NCI-H1930 (cell line): ENCODE results near the gene TMEM164.
A peak's percentile ranks its signal among the peaks of the same experiment; 100 is the strongest.
"Not testable (repeated sequence)": the region's sequence is repeated elsewhere in the genome, so short reads cannot be mapped to it uniquely, and the experiment has no call there.

Experiments used
- DNase-seq, 2 experiments: peaks; one replicate each; lab custom pipeline; 2025; lab: John Stamatoyannopoulos, UW

TMEM164 gene

DNA sequence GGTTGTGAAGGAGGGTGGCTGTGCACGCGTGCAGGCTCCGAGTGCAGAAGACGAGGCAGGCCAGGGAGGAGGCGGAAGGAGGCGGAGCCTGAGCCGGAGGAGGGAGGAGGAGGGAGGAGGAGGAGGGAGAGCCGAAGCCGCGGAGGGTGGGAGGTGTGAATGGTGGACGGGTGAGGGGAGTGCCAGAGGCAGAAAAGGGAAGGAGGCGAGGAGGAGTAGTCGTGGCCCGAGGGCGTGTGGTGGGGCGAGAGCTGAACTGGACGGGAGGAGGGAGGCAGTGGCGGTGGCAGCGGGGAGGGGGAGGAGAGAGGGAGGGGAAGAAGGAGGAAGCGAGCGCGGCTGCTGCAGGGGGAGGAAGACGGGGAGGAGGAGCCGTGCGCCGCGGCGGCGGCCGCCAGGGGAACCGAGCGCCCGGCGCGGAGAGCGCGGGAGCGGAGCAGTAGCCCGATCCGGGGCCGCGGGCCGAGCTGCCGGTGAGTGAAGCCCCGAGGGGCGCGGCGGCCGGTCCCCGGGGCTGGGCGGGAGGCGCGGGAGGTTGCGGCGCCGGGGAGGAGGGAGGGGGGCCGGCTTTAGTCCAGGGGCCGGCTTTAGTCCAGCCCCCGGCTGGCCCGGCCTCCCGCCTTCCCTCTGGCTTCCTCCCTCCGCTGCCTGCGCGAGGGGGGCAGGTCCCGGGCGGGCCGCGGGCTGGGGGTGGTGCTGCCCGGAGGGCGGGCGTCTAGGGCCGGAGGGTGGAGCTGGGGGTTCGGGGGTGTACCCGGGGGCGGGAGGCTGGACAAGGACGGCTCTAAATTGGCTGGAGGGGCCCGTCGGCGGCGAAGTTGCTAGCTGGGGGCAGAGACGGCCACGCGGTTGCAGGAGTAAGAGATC is at the start of gene TMEM164:
TSS of gene TMEM164 (plus strand) at position 815 of the 867 bp plus-strand sequence. CDS start 661 bp downstream, outside the sequence.
- peak; percentile 51 to 54 for DNase-seq

DNA sequence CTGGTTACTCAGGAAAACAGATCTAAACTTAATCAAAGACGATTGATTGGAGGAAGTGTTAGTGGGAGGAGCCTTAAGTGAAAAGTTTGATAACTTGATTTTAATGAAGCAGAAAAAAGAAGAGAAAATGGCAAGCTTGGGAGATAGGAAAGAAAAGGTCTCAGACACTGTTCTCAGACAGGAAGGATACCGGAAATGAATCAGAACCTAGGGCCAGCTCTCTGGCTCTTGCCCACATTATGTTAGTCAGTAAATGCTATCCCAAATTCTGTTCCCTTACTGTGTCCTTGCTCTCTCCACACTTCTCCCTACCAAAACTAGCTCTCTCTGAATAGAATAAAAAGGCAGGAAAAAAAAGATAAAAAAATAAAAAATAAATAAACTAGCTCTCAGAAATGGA is 48.6 kb upstream of the TMEM164 start:
- DNase-seq, result no peak

DNA sequence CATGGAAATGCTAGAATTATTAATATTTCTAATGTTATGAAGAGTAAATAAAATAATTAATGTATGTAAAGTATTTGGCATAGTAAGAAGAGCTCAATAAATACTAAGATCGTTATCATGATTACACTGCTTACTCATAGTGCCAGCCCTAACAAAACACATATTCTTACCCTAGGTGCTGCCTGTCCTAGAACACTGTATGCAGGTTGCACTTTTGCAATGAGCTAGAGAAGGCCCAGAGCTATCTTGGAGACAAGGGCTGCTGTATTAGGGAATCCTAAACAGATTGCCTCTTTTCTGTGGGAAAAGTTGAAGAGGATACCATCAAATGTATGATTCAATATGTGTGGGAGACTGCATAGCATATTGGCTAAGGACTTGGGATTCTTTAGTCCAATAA is 48.0 kb upstream of the TMEM164 start:
- no peak for DNase-seq

DNA sequence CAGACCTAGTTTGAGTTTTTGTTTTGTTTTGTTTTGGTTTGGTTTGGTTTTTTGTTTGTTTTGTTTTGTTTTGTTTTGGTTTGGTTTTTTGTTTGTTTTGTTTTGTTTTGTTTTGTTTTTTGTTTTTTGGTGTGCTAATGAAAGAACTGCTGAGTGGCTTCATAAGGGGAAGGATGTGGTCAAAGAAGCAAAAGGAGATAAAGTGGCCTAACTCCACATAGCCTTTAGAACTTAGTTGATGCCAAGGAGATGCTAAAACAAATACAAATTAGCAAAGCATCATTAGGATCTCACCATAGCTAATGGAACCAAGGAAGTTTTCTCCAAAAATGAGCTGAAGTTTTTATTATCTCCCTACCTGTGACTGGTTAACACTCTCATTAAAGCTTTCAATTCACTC is 44.6 kb upstream of the TMEM164 start:
- no peak for DNase-seq

DNA sequence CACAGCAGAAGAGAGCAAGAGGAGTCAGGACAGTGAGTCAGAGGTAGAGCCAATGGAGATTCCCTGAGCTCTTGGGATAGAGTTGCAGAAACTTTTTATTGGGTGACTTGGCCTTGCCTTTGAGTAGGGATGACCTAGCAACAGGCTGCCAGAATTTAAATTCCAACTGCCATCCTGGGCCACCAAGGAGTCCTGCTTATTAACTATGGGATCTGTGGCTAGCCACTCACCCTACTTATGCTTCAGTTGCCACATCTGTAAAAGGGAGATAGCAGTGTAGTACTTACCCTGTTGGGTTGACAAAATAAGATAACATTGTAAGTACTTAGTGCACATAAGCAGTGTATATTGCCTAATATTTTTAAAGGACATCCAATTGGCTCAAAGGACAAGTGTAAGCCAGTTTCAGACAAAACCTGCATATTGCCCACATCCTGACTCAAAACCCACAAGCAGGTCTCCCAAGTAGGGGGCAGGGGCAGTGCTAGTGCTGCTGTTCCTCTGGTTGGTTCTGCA is 43.5 kb upstream of the TMEM164 start:
- no peak for DNase-seq

DNA sequence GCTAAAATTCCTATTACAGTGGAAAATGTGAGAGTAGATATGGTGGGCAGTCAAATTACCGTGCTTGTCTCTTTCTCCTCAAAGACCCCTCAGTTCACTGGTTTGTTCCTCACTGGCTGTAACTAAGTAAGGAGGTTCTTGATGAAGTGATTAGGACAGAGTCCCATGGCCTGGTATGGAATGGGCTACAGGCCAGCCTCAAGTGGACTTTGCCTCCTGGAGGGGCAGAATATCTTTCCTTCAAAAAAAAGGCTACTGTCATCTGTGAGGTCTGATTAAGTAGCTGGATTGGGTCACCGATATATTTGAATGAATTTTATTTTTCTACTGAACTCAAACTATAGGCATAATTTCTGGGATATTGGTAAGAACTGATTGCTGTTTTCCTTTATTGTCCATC is 38.5 kb upstream of the TMEM164 start:
- DNase-seq, result no peak

DNA sequence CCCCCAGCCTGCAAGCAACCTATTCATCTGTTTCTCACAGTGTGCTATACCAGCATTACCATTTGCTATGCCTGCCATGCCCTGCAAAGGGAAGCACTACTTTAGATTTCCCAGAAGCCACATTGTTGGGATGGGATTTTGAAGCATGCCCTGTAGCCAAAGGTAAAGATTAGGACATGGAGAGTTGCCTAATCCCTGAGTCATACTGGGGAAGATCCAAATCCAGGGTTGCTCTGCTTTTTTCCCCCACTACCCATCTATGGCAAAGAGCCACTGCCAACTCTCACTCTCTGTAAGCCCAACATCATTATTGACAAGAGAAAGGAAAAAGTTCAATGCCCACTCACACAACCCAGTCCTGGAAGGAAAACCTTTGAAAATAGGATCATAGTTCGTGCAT is 36.7 kb upstream of the TMEM164 start:
- DNase-seq, result no peak

DNA sequence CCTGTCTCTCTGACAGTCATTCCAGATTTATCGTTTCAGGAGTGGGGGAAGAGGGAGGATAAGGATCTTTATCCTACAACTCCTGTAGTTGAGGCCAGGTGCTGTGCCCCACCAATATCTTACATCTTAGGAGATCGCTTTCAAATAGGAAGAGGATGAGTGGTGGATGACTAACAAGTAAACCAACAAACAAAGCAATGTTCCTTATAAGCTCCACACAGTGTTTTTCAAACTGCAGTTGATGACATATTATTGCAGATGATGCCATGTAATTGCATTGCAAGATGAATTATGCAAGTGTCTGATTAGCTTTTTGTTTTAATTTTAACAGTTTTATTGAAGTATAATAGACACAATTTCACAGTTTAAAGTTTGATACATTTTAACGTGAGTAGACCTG is 35.8 kb upstream of the TMEM164 start:
- no peak for DNase-seq

DNA sequence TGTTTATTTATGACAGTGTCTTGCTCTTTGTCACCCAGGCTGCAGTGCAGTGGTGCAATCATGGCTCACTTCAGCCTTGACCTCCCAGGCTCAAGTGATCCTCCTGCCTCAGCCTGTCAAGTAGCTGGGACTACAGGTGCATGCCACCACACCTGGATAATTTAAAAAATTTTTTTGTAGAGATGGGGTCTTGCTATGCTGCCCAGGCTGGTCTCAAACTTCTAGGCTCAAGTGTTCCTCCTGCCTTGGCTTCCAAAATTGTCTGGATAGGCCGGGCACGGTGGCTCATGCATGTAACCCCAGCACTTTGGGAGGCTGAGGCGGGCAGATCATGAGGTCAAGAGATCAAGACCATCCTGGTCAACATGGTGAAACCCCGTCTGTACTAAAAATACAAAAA is 32.1 kb upstream of the TMEM164 start:
- not testable (repeated sequence) for DNase-seq

DNA sequence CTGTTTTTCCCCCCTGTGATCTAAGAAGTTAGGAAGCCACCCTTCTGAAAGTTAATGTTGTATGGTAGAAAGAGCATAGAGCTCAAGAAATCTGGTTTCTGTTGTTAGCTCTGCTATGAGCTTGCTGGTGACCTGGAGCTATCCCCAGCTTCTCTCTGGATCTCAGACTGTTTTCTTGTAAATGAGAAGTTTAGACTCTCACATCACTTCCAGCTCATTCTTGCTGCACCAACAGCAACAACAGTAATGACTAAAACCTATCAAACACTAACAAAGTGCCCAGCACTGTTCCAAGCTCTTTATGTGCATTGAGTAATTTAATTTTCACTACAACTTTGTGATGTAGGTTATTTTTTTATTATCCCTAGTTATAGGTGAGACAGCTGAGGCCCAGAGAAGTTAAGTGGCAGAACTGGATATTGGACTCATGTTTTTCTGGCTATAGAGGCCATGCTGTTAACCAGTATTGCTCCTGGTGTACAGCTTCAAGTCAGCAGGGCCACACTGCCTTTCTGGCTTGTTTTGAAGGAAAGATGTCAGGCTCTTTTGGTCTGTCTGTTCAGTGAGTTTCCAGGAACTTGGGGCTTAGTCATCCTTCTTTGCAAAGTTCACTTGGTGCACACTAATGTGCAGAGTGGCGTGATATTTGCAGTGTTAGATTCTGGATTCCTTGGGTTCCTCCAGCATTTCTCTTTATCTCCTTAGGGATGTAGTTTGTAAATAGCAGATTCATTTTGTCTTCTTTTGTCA is 27.8 kb upstream of the TMEM164 start:
- no peak for DNase-seq

DNA sequence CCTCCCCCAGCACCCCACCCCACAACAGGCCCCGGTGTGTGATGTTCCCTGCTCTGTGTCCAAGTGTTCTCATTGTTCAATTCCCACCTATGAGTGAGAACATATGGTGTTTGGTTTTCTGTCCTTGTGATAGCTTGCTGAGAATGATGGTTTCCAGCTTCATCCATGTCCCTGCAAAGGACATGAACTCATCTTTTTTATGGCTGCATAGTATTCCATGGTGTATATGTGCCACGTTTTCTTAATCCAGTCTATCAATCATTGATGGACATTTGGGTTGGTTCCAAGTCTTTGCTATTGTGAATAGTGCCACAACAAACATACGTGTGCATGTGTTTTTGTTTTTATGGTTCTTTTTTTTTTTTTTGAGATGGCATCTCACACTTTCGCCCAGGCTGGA is 17.7 kb upstream of the TMEM164 start:
- not testable (repeated sequence) for DNase-seq

DNA sequence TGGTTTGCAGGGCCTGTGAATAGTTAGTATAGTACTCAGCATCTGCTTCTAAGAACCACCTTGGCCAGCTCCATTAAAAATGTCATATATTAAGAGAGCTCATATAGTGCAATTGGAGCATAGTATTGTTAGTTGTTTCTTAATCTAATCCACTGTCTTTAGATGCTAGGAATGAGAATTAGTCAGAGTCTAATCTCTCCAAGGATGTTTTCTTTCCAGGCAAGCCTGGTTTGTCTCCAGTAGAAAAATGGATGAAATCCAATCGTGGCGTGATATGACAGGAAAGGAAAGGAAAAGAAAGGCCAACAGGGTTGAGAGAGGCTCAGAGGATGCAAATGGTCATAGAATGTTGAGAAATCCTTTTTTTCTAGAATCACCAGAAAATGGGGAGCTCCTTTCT is 15.0 kb upstream of the TMEM164 start:
- no peak for DNase-seq

DNA sequence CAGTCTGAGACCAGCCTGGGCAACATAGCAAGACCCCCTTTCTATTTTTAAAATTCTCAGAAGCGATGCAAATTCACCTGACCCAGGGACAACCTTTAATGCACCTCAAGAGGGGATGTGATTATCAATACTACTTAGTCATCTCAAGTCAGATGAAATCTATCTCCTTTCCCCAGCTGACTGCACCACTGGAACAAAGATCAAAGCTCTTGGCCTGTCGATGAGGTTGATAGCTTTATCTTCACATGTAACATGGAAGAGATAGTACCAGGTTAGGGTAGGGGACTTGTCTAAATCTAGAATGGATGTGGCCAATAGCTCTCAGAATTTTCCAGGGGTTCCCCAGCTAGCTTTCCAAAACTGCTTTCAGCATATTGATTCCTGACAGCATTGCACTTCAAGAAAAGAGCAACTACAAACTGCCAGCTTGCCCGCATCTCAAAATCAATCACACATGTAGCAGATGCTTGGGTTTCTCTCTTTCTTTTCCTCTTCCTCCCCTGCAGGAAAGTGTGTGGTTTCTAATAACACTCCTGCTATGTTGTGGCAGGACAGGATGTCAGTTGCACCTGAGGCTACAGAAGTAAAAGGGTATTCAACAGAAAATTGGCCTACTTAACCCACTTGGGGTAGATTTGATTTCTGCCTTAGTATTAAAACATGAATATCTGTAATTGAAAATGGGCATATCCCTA is 12.2 kb upstream of the TMEM164 start:
- no peak for DNase-seq

DNA sequence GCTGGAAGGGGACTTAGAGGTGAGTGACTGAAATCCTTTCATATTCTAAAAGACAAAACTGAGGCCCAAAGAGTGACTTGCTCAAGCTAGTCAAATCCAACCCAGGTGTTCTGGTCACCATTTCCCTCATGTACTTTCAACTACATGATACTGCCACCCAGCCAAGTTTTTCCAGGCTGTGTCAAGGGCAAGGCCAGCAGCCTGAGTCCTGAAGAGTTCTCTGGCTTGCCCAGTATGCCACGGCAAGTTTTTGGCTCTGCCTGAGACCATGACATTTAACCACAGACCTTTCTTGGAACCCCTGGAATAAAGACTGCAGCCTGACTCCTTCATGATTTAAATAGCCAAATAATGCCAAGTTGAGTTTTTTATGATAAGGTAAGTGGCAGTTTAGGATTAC is 10.7 kb upstream of the TMEM164 start:
- DNase-seq, result no peak

DNA sequence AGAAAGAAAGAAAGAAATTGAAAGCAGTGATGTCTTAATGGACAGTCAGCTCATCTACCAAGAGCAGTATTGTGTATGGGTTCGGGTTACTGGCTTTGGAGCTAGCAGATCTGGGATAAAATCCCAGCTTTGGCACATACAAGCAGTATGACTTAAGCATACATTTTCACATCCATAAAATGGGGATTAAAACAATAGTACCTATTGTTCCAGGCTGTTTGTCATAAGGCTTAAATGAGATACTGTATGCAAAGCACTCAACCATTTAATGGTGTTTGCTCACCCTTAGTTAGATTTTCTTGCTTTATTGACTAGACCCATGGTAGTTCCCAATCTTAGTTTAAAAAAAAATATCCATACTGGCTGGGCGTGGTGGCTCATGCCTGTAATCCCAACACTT is 7.8 kb upstream of the TMEM164 start:
- no peak for DNase-seq

DNA sequence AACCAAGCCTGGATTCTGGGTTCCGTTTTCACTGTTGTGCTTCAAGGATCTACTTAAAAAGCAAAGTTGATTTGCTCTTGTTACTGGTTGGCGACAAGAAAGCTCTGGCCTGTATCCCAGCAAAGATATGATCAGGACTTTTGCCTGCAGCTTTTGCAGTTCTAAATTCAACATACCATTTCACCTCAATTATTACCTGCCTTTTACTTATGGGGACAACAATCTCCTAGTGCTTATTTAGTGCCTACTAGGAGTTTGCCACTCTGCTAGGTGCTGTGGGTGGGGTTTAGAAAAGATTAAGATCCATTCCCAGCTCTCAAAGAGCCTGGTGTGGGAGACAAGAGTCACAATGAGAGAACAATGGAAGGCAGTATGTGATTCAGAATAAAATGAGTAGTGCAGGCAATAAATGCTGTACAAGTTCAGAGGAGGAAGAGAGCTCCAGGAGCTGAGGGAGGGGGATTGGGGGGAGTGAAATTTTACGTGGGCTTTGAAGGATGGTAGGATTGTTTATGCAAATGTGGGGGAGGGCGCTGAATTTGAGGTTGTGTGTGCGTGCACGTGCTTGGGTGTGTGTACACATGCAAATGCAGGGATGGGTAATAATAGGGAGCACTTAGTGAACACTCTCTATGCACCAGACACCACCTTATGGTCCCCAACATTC is 5.0 kb upstream of the TMEM164 start:
- DNase-seq, result no peak

DNA sequence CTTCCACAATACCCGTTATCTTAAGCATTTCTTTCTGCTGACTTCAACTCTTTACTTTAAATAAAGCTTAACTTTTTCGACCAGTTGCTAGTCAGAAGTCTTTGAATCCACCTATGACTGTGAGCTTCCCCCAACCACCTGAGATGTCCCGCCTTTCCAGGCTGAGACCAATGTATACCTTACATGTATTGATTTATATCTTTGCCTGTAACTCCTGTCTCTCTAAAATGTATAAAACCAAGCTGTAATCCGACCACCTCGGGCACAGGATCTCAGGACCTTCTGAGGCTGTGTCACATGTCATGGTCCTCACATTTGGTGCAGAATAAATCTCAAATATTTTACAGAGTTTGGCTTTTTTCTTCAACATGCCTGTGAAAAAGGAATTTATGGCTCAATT is 2.9 kb upstream of the TMEM164 start:
- no peak for DNase-seq

DNA sequence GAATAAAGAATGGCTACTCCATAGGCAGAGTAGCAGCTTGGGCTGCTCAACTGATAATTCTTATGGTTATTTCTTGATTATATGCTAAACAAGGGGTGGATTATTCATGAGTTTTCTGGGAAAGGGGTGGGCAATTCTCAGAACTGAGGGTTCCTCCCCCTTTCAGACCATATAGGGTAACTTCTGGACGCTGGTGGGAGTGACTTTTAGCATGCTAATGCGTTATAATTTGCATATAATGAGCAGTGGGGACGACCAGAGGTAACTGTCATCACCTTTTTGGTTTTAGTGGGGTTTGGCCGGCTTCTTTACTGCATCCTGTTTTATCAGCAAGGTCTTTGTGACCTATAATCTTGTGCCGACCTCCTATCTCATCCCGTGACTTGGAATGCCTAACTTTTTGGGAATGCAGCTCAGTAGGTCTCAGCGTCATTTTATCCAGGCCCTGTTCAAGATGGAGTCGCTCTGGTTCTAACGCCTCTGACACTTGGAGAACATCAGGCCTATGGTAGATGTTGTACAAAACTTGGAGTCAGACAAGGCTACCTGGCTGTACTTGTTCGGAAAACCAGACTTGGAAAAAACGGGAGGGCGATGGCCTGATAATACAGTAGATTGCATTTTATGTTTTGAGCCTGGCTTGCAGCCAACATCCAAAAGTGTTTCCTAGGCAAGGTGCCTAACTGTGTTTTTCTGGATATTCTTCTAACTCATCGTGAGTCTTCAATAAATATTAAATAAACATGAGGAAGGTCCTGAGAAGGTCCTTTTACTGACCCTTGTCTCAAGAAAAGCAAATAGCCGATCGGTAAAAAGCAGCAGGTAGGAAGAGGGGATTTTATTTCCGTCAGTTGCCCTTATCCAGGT is 1.8 kb upstream of the TMEM164 start:
- DNase-seq, result no peak

DNA sequence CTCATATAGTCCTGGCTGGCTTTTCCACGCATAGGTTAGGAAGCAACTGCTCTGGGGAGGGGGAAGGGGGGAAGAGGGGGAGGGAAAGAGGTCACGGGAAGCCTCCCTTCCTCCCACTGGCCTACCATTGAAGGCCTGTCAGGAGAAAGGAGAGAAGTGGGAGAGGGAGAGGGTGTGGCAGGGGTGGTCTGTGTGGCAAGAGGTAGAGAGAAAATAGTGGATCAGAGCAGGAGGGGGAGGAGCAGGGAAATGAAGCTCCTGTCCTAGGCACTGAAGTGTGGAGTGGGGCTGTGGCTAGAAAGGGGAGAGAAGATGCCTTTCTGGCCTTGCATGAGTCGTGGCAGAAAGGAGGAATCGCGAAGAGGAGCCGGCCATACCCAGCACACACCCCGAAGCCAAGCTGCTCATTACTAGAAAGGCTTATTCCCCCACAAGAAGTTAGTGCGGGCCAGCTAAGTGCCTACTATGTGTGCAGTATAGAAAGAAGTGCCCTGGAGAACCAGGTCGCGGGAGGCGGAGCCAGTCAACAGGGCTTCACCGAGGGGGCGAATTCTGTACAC is 1.1 kb upstream of the TMEM164 start:
- no peak for DNase-seq
